Stimulated activated CD8-positive, alpha-beta memory T cell treated with anti-CD3 and anti-CD28 coated beads, Interleukin-7, amount 100 ng/mL, for 4 hours (primary cell): ENCODE data around the gene LRTM2.
A peak's percentile ranks its signal among the peaks of the same experiment; 100 is the strongest.
"Not testable (repeated sequence)": the region's sequence is repeated elsewhere in the genome, so short reads cannot be mapped to it uniquely, and the experiment has no call there.

ENCODE experiments used
- DNase-seq, 2 donors: peaks; one replicate each; pipeline ENCODE4 v3.0.0-alpha.2; 2020; ENCODE audit warnings: low read depth in 2 of 2

Gene LRTM2

GRCh38 chr12:1811281-1811947 is 9.0 kb upstream of the LRTM2 start:
- DNase-seq: peak; percentile 34 to 44

GRCh38 chr12:1811948-1812291 is 8.4 kb upstream of the LRTM2 start:
- no peak for DNase-seq

GRCh38 chr12:1812650-1813302 is 7.6 kb upstream of the LRTM2 start:
- no peak for DNase-seq

GRCh38 chr12:1814266-1814665 is 6.1 kb upstream of the LRTM2 start:
- DNase-seq: no peak

GRCh38 chr12:1815108-1815507 is 5.3 kb upstream of the LRTM2 start:
- no peak for DNase-seq

- DNase-seq: no peak
Measured at GRCh38 chr12:1815814-1816729, 4.3 kb upstream of the LRTM2 start.

- no peak for DNase-seq
Measured at GRCh38 chr12:1816730-1817348, 3.5 kb upstream of the LRTM2 start.

GRCh38 chr12:1817928-1818327 is 2.4 kb upstream of the LRTM2 start:
- DNase-seq: not testable (repeated sequence)

GRCh38 chr12:1819050-1819449 is 1.3 kb upstream of the LRTM2 start:
- DNase-seq: no peak

GRCh38 chr12:1819571-1819970 is 794 bp upstream of the LRTM2 start:
- no peak for DNase-seq

GRCh38 chr12:1820896-1821291 is 529 bp downstream of the LRTM2 start:
- no peak for DNase-seq

GRCh38 chr12:1821805-1822204 is 1.4 kb downstream of the LRTM2 start:
- DNase-seq: no peak

- no peak for DNase-seq
Measured at GRCh38 chr12:1822699-1823098, 2.3 kb downstream of the LRTM2 start.

- no peak for DNase-seq
Measured at GRCh38 chr12:1823237-1823636, 2.9 kb downstream of the LRTM2 start.

- DNase-seq: no peak
Measured at GRCh38 chr12:1825382-1826102, 5.2 kb downstream of the LRTM2 start.

- no peak for DNase-seq
Measured at GRCh38 chr12:1826401-1826800, 6.0 kb downstream of the LRTM2 start.

- no peak for DNase-seq
Measured at GRCh38 chr12:1826867-1827705, 6.7 kb downstream of the LRTM2 start.

GRCh38 chr12:1827826-1828805 is 7.8 kb downstream of the LRTM2 start:
- DNase-seq: no peak

GRCh38 chr12:1828856-1829255 is 8.5 kb downstream of the LRTM2 start:
- no peak for DNase-seq
